Endothelial cell of umbilical vein (primary cell): Measurements from ENCODE around the gene RBSN. TPM values are rescaled to one million over a fixed set of nuclear protein-coding genes. Genes with fewer than 3 reads are reported as not detected.

Source experiments
- BruUV-seq: library from RNA; stranded (reverse); fragments of 400-500 nt; replicated peaks from 2 replicates; lab custom pipeline; 2021; lab: Mats Ljungman, UMichigan
- CTCF ChIA-PET: fragments of 300-600, 350-600 bp; sonication (Branson Sonifier 250); formaldehyde crosslinking; loops from one replicate; lab custom pipeline; 2021; ENCODE audit warnings: antibody characterized with exemption, inconsistent platforms; lab: Charles Lee
- POLR2A ChIA-PET: fragments of 300-600, 350-600 bp; sonication (Branson Sonifier 250); formaldehyde crosslinking; loops from one replicate; lab custom pipeline; 2021; ENCODE audit warnings: antibody characterized with exemption, inconsistent platforms; lab: Charles Lee
- DNase-seq: peaks from one replicate; pipeline ENCODE4 v3.0.0-alpha.2; 2011; ENCODE audit warnings: low read depth, low spot score
- FAIRE-seq: peaks from 2 replicates; lab custom pipeline; 2011; peaks lifted over from hg19 to GRCh38; lab: Jason Lieb, UNC
- H2AFZ ChIP-seq: 2 replicates; pipeline ENCODE4 v1.6.0; 2012; ENCODE audit warnings: low read depth, low read length, control low read depth, inconsistent platforms
- H3K27ac ChIP-seq: 2 replicates; pipeline ENCODE4 v1.5.1; 2011; ENCODE audit warnings: low read depth, mild to moderate bottlenecking, control low read depth, low read length, moderate library complexity; ENCODE audit not compliant: insufficient read depth
- H3K27me3 ChIP-seq, 2 experiments: 2 replicates each; pipeline versions ENCODE4 v1.6.0 to v1.6.1; 2011; ENCODE audit warnings: low read length in 2 of 2, mixed read lengths in 1 of 2; ENCODE audit not compliant: control insufficient read depth in 2 of 2, insufficient read depth in 2 of 2
- H3K36me3 ChIP-seq, 2 experiments: 2 replicates in 1 of 2; 3 replicates in 1 of 2; pipeline ENCODE4 v1.5.1; 2011; ENCODE audit warnings: low read length in 2 of 2, mild to moderate bottlenecking in 1 of 2, moderate library complexity in 1 of 2; ENCODE audit not compliant: control insufficient read depth in 2 of 2, insufficient read depth in 2 of 2; ENCODE audit errors: extremely low read depth in 1 of 2
- H3K4me1 ChIP-seq: 3 replicates; pipeline ENCODE4 v1.5.1; 2011; ENCODE audit warnings: mild to moderate bottlenecking, low read length; ENCODE audit not compliant: control insufficient read depth, insufficient read depth; ENCODE audit errors: extremely low read depth
- H3K4me2 ChIP-seq: 2 replicates; pipeline ENCODE4 v1.6.1; 2011; ENCODE audit warnings: low read length, control low read depth, mixed read lengths; ENCODE audit not compliant: insufficient read depth
- H3K4me3 ChIP-seq, 3 experiments: fragments of 200-600 bp in 1 of 3; sonication (generic), shearing (Covaris generic) in 1 of 3; replicated peaks in 1 of 3; 2 replicates each; pipeline ENCODE4 v1.5.1; 2011 to 2016; ENCODE audit warnings: control low read depth in 3 of 3, low read length in 3 of 3, mild to moderate bottlenecking in 2 of 3, inconsistent platforms in 1 of 3, low read depth in 1 of 3, moderate library complexity in 1 of 3; ENCODE audit not compliant: insufficient read depth in 1 of 3
- H3K79me2 ChIP-seq: 2 replicates; pipeline ENCODE4 v1.6.0; 2012; ENCODE audit warnings: low read length, inconsistent platforms; ENCODE audit not compliant: control insufficient read depth, insufficient read depth
- H3K9ac ChIP-seq: replicated peaks from 2 replicates; pipeline ENCODE3; 2011; ENCODE audit warnings: low read length, control low read depth; ENCODE audit not compliant: insufficient read depth; ENCODE audit errors: extremely low read depth
- H3K9me1 ChIP-seq: replicated peaks from 3 replicates; pipeline ENCODE4 v1.6.0; 2011; ENCODE audit warnings: mild to moderate bottlenecking, low read length; ENCODE audit not compliant: control insufficient read depth, insufficient read depth; ENCODE audit errors: extremely low read depth
- H3K9me3 ChIP-seq: replicated peaks from 2 replicates; pipeline ENCODE4 v1.5.1; 2012; ENCODE audit warnings: low read length, inconsistent platforms; ENCODE audit not compliant: control insufficient read depth, insufficient read depth
- H4K20me1 ChIP-seq: replicated peaks from 2 replicates; pipeline ENCODE3; 2011; ENCODE audit warnings: mild to moderate bottlenecking, low read length; ENCODE audit not compliant: control insufficient read depth, insufficient read depth; ENCODE audit errors: extremely low read depth
- CTCF ChIP-seq, 2 donors: IDR thresholded peaks; 1 replicate in 1 of 2; 2 replicates in 1 of 2; pipeline ENCODE4 v1.5.1; 2011; ENCODE audit warnings: low read length in 2 of 2, mild to moderate bottlenecking in 2 of 2, moderate library complexity in 2 of 2, control low read depth in 1 of 2, inconsistent platforms in 1 of 2, low read depth in 1 of 2; ENCODE audit not compliant: insufficient read depth in 1 of 2; ENCODE audit errors: extremely low read depth in 1 of 2
- EZH2 ChIP-seq: IDR thresholded peaks from 2 replicates; pipeline ENCODE4 v1.6.1; 2012; ENCODE audit warnings: borderline replicate concordance, low read depth, mild to moderate bottlenecking, moderate library complexity, low read length, inconsistent platforms; ENCODE audit not compliant: severe bottlenecking
- FOS ChIP-seq: IDR thresholded peaks from 2 replicates; pipeline ENCODE4 v1.6.1; 2011; ENCODE audit warnings: mild to moderate bottlenecking, low read length, moderate library complexity, borderline replicate concordance; ENCODE audit not compliant: insufficient read depth
- GATA2 ChIP-seq: IDR thresholded peaks from 2 replicates; pipeline ENCODE4 v1.7.0; 2011; ENCODE audit warnings: low read depth, mild to moderate bottlenecking, moderate library complexity, mixed read lengths, low read length; ENCODE audit not compliant: insufficient read length, insufficient read depth
- JUN ChIP-seq: IDR thresholded peaks from 2 replicates; pipeline ENCODE4 v1.6.1; 2011; ENCODE audit warnings: borderline replicate concordance, low read depth; ENCODE audit not compliant: insufficient read length, insufficient read depth
- MAX ChIP-seq: IDR thresholded peaks from 2 replicates; pipeline ENCODE4 v1.6.1; 2011; ENCODE audit not compliant: insufficient read depth, insufficient read length
- MYC ChIP-seq: IDR thresholded peaks from one replicate; pipeline ENCODE4 v1.6.1; 2011; ENCODE audit warnings: mild to moderate bottlenecking, low read depth, low read length
- POLR2A ChIP-seq: IDR thresholded peaks from 2 replicates; pipeline ENCODE4 v1.6.1; 2012; ENCODE audit warnings: low read depth, mild to moderate bottlenecking, control low read depth, low read length
- POLR2AphosphoS5 ChIP-seq: IDR thresholded peaks from 2 replicates; pipeline ENCODE4 v1.6.1; 2012; ENCODE audit warnings: low read depth, mild to moderate bottlenecking, control low read depth, low read length, moderate library complexity; ENCODE audit not compliant: insufficient read depth
- dilution Hi-C: fragments of 300-500 bp; cut with MboI; formaldehyde crosslinking; loops from one replicate; pipeline ENCODE4 v1.15.0; 2019; ENCODE audit warnings: low sequenced_read_pairs; ENCODE audit not compliant: extremely low pct_ligation_motif_present
- intact Hi-C: fragments of 100-400 bp; cut with micrococcal nuclease; formaldehyde crosslinking; loops from one replicate; pipeline ENCODE4 v1.10.0; 2022
- polyA plus RNA-seq, 4 experiments: library from polyadenylated mRNA; depleted of rRNA in 3 of 4; stranded (reverse) in 3 of 4; unstranded in 1 of 4; fragments of >200 nt; gene quantifications; 2 replicates each; pipeline versions ENCODE4 v1.2.1 to v1.2.3, GENCODE V29; 2011 to 2012; ENCODE audit warnings: missing spikeins in 1 of 4
- total RNA-seq: library from RNA; stranded (reverse); gene quantifications from 2 replicates; pipeline ENCODE4 v1.2.3, GENCODE V29; 2021

RBSN gene
- total and polyA plus RNA-seq, 2 donors (not counting 3 experiments of a cell fraction or from before 2014, with no cell fraction given): 6.7 to 23.6 TPM

GRCh38 chr3:15043408-15044171 lies 55.4 kb downstream of the RBSN start:
- peak overlapping the region; percentile 60 for H3K4me2 ChIP-seq
- FAIRE-seq: no peak
- intact Hi-C loops: loop anchor here (1.0 to 10.0 kb wide), 3 partner anchors 22 to 239 kb away; partner anchors contain the start of gene MRPS25

More at GRCh38 chr3:15043408-15044171, 55.4 kb downstream of the RBSN start:
- dilution Hi-C loops: no loop called here
- Histone ChIP-seq H4K20me1 (no peaks in the 10 kb centered on the region), H3K27me3 (no peaks in the 10 kb centered on the region), H3K36me3 (peaks cover 19 to 23% of the 10 kb centered on the region in 2 experiments), H3K9ac (peak overlapping the region; percentile 17), H3K4me1 (peaks cover 36% of the 10 kb centered on the region), H2AFZ (no peak overlapping the region), H3K4me3 (no peak overlapping the region), H3K79me2 (peaks cover 10% of the 10 kb centered on the region), H3K9me3 (no peaks in the 10 kb centered on the region), H3K27ac (peak overlapping the region; percentile 71), H3K9me1 (no peaks in the 10 kb centered on the region)
- ChIA-PET POLR2A (no interaction called here), CTCF (interaction anchor here (0.7 to 1.4 kb wide), 2 partner anchors 8 to 118 kb away, joined by 3 to 4 read pairs; no protein-coding TSS in a partner anchor)
- BruUV-seq: no TSS peak
- TF ChIP-seq MAX (no peak), JUN (no peak), FOS (no peak), POLR2AphosphoS5 (no peak), CTCF (IDR thresholded peaks at IDR 0.05; ENCODE audit: extremely low read depth in 1 of 2, insufficient read depth in 1 of 2, low read depth in 1 of 2, low read length in 2 of 2) (no peak), MYC (no peak), POLR2A (no peak), EZH2 (no peak), GATA2 (no peak)
- peak; percentile 12 for DNase-seq
